HL-60 (cell line): ENCODE results near the gene DHRS12.
A peak's percentile ranks its signal among the peaks of the same experiment; 100 is the strongest.

Experiments
- DNase-seq, 2 experiments: peaks; one replicate each; pipeline ENCODE4 v3.0.0-alpha.2; 2010 to 2020; ENCODE audit warnings: low read depth in 1 of 2, low spot score in 1 of 2
- H3K27ac ChIP-seq: fragments of 250-450 bp; sonication (Bioruptor Pico); replicated peaks from 2 replicates; pipeline ENCODE4 v1.5.1; 2020; ENCODE audit warnings: mild to moderate bottlenecking, moderate library complexity
- H3K27me3 ChIP-seq: fragments of 250-450 bp; sonication (Bioruptor Pico); 2 replicates; pipeline ENCODE4 v1.5.1; 2021; ENCODE audit warnings: mild to moderate bottlenecking, moderate library complexity; ENCODE audit not compliant: insufficient read depth, poor library complexity, severe bottlenecking
- H3K4me3 ChIP-seq: replicated peaks from 2 replicates; pipeline ENCODE4 v1.5.1; 2011; ENCODE audit warnings: mild to moderate bottlenecking, control low read depth, low read length; ENCODE audit not compliant: insufficient read depth
- CTCF ChIP-seq: IDR thresholded peaks from one replicate; pipeline ENCODE4 v1.5.1; 2011; ENCODE audit warnings: low read length, control low read depth, inconsistent platforms; ENCODE audit not compliant: insufficient read depth
- GABPA ChIP-seq: IDR thresholded peaks from 2 replicates; pipeline ENCODE4 v1.6.1; 2012; ENCODE audit warnings: low read depth
- POLR2AphosphoS5 ChIP-seq: IDR thresholded peaks from 2 replicates; pipeline ENCODE4 v1.6.1; 2012; ENCODE audit warnings: low read depth
- REST ChIP-seq: IDR thresholded peaks from 2 replicates; pipeline ENCODE4 v1.6.1; 2012; ENCODE audit warnings: low read depth; ENCODE audit not compliant: insufficient replicate concordance
- SPI1 ChIP-seq: IDR thresholded peaks from 2 replicates; pipeline ENCODE4 v1.6.1; 2012; ENCODE audit warnings: low read depth, mild to moderate bottlenecking, borderline replicate concordance

DHRS12 gene

GRCh38 chr13:51814825-51815650 lies 11.1 kb upstream of the DHRS12 start:
- H3K27ac ChIP-seq: peak overlapping the region; percentile 36
- TF ChIP-seq CTCF (peak; percentile 88), POLR2AphosphoS5 (no peak)
- no peak overlapping the region for H3K4me3 ChIP-seq
- DNase-seq: peak in 1 of 2 experiments; percentile 79
- H3K27me3 ChIP-seq: no peaks in the 10 kb centered on the region

GRCh38 chr13:51814071-51814470 lies 10.1 kb upstream of the DHRS12 start:
- no peaks in the 10 kb centered on the region for H3K27me3 ChIP-seq
- TF ChIP-seq SPI1 (no peak), REST (no peak), POLR2AphosphoS5 (no peak), GABPA (no peak)

GRCh38 chr13:51811920-51812451 lies 8.0 kb upstream of the DHRS12 start:
- no peak for DNase-seq
- H3K27me3 ChIP-seq: no peaks in the 10 kb centered on the region
- no peak overlapping the region for H3K4me3 ChIP-seq
- no peak overlapping the region for H3K27ac ChIP-seq
- TF ChIP-seq SPI1: no peak
- no peak for TF ChIP-seq POLR2AphosphoS5
- TF ChIP-seq GABPA: no peak
- TF ChIP-seq CTCF: no peak
- no peak for TF ChIP-seq REST

More at GRCh38 chr13:51814071-51814470, 10.1 kb upstream of the DHRS12 start:
- DNase-seq: no peak
- H3K27ac ChIP-seq: no peak overlapping the region
- H3K4me3 ChIP-seq: no peak overlapping the region

- H3K4me3 ChIP-seq: no peak overlapping the region
- no peak for DNase-seq
- H3K27me3 ChIP-seq: no peaks in the 10 kb centered on the region
- no peak for TF ChIP-seq SPI1
- no peak for TF ChIP-seq REST
- no peak for TF ChIP-seq CTCF
- TF ChIP-seq GABPA: no peak
- TF ChIP-seq POLR2AphosphoS5: no peak
- H3K27ac ChIP-seq: no peak overlapping the region
Observed at GRCh38 chr13:51811046-51811445, 7.1 kb upstream of the DHRS12 start.
